ENCODE data around the gene D2HGDH.
"Not testable (repeated sequence)": the region's sequence is repeated elsewhere in the genome, so short reads cannot be mapped to it uniquely, and the experiment has no call there.

Gene D2HGDH

DNA sequence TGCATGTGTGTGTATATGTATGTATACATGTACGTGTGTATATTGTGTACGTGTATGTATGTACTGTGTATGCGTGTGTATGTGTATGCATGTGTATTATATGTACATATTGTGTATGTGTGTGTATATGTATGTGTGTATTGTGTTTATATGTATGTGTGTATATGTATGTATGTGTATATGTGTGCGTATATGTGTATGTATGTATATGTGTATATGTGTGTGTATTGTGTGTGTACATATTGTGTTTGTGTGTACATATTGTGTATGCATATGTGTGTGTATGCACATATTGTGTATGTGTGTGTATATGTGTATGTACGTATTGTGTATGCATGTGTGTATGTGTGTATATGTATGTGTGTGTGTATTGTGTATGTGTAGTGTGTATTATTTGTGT, 59.0 kb downstream of the D2HGDH start:
- DNase-seq (ENCODE audit: low read depth), result no peak

DNA sequence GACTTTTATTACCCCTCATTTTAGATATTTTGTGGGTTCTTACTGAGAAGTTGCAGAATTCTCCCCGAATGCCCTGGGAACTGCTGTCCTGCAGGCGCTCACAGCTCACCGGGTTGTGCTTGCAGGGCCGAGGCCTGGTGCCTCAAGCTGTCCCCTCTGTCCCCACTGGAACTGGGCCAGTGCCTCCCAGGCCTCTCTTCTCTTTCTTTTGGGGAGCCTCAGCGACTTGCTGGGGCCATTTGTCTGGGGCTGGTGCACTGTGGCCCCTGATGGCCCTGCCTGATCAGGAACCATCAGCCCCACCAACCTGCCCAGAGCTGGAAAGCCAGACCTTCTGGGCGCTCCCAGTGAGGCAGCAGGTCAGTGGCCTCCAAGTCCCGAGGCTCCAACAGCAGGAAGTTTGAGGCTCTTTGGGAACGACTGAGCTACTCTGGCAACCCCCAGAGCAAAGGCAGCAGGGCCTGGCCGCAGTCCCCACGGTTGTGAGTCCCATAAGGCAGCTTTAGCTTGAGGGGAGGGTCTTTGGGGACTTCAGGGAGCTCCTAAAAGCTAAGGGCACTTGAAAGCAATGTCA, 59.9 kb downstream of the D2HGDH start:
- no peak for DNase-seq (ENCODE audit: low read depth)

DNA sequence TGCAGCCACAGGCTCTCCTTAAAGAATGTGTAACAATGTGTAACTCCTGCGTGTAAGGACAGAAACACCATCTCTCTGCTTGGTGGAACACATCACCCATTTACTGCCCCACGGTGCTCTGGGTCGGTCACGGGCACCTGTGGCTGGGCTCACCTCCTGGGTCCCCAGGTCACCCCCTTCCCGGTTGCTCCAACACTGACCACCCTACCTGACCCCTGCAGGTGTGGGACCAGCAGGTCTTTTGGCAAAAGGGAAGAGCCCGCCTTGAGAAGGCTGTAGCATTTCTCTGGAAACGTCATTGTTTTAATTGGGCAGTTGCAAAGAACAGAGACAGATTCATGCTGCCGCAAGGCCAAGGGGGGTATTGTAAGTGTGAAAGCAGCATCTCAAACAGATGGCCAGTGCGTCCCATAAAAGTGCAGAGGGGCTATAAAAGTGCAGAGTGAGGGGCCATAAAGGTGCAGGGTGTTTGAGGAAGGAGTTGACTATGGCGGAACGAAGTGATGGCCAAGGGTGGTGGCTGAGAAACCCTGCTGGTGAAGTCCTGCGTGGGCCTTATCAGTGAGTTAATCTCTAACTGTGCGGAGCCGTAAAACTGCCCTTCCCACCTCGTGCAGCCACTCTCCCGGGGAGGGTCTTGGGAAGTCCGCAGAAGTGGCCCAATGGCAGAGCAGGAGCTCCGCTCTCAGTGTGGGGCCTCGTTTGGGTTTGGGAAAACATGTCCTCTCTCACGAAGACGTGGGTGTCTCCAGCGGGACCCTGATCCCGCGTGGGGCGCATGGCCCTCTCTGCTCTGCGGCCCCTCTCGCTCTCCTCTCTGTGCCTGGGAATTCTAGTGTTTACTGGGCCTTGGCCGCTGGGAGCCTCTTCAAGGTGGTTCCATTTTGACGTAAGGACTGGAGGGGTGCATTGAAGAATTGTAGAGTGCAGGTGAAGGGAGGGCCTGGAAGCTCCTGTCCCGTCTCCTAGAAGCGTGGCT, 60.9 kb downstream of the D2HGDH start:
- no peak for DNase-seq (ENCODE audit: low read depth)

DNA sequence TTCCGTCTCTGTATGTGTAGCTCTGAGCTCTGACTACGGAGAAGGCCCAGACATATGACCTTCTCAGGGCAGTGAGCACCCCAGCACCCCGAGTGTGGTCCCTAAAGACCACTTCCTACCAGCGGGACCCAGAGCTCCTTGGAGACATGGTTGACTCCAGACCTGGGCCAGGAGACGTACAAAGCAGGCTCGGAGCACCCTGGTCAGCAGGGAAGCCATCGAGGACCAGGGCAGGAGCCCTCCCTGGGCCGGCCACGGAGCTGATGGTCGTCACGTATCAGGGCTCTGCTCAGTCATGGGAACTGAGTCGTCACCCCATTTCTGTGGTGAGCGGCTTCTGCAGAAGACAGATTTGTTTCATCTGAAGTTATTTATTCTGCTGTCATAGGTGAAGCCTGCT, 61.8 kb downstream of the D2HGDH start:
- no peak for DNase-seq (ENCODE audit: low read depth)

DNA sequence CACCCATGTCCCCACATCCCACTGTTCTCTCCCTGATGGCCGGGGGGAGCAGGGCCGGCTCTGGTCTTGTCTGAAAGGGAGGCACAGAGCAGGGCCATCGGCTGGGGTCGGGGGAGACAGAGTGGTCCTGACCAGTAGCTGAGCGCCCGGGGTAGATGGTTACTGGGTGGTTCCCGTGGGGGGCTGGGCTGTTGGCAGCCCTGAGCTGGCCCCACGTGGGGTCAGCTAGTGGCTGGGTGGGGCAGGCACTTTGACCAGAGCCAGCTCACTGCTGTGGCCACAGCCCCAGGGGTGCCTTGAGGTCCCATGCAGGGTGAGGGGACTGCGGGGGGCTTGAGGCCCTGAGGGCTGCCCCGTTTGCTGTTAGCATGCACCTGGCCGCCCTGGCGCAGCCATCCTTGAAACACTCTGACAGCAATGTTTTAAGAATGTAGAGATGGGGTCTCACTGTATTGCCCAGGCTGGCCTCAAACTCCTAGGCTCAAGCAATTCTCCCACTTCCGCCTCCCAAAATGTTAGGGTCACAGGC, 62.2 kb downstream of the D2HGDH start:
- DNase-seq (ENCODE audit: low read depth), result no peak

DNA sequence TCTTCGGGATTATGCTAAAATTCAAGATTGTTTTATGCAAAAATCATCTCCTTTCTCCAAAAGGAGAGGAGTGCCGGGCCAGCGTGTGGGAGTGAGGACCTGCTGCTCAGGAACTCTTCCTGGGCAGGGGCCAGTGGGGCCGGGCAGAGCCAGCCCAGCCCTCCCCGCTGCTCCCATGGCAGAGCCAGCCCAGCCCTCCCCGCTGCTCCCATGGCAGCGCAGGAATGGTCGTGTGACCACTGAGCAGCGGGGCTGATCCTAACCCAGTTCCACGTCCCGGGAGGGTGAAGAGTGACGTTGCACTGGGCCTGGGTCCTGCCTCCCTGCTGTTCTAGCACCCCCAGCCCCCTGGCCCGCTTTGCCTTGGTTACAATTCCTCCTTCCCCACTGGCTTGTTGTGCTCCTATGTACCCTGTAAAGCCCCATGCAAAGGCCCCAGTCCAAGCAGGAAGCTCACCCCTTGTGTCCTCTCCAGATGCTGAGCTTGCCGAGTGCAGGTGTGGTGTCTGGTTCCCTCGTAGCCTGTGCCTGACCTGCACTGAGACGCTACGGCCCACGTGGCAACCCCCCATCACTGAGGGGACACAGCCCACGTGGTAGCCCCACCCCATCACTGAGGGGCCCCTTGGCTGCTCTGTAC, 63.1 kb downstream of the D2HGDH start:
- no peak for DNase-seq (ENCODE audit: low read depth)

DNA sequence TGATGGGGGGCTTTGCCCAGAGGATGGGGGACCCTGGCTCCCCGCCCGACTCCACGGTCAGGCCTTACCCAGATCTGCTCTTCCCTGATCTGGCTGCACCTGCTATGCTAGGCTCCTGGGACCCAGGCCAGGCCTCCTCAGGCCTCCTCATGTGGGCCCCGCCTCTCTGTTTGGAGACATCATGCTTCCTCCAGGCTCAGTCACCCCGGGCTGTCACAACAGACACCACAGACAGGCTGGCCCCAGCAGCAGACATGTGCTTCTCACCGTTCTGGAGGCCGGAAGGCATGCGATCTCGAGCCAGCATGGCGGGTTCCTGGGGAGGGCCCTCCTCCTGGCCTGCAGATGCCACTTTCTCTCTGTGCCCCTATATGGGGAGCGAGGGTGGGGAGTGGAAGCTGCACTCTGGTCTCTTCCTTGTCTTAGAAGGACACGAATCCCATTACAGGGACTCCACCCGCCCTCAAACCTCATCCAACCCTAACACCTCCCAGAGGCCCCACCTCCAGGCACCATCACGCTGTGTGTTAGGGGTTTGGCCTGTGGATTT, 63.7 kb downstream of the D2HGDH start:
- DNase-seq (ENCODE audit: low read depth), result no peak

DNA sequence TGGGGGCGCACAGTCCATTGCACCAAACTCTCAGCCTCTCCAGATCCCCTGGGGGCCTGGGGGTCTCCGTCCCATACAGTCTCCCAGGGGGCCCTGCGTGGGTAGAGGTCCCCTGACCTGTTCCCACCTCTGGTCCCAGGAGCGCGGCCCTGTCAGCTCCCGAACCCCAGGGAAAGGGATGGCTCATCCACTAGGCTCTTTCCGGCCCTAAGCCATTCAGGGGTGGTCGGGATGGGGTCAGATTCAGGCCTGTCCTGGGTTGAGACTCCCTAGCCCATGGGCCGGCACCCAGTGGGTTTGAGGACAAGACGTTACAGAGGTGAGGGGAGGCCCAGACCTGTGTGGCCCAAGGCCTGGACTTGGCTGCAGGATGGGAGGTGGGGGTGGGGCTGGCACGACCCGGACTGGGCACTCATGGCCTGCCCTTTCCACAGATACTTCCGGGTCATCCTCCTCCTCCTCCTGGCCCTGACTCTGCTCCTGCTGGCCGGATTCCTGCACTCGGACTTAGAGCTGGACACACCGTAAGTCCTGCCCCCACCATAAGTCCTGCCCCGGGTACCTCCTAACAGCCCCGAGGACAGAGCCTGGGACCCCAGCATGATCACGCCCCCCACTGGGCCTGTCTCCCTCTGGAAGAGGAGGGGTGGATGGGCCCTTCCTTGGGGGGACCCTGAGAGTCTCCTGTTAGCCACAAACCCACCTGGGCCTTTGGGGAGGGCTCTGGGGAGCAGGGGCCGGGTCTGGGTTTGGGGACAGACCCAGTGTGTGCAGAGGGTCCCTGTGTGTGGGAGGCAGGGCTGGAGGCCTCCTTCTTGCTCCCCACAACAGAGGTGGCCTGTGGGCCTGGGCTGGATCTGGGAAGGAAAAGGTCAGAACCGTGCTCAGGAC, 64.4 kb downstream of the D2HGDH start:
- no peak for DNase-seq (ENCODE audit: low read depth)

DNA sequence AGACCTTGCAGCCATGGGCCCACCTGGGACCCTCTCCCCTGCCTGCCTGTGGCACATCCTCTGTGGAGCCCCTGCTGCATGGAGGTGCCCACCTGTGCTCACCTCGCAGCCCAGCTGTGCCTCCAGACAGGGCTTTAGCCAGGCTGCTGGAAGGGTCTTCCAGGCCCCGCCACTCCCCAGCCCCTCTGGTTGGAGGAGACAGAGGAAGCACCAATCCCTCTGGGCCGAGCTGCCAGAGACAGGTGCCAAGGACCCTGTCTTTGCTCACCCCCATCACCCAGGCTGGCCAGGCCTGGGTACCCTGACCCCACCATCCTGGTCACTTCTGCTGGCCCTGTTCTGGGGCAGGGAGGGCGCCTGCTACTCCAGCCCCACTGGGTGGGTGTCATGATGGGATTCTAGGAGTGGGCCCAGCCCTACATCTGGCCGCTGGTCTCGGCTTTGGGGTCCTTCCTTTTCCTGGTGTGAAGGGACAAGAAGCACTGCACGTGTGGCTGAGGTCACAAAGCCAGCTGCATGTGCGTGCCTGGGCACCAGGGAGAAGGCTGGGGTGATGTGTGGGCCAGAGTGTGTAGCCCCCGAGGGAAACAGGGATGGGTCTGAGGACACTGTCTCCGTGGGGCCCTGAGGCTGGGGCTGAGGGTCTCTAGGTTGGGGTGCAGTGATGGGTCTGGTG, 65.2 kb downstream of the D2HGDH start:
- no peak for DNase-seq (ENCODE audit: low read depth)

DNA sequence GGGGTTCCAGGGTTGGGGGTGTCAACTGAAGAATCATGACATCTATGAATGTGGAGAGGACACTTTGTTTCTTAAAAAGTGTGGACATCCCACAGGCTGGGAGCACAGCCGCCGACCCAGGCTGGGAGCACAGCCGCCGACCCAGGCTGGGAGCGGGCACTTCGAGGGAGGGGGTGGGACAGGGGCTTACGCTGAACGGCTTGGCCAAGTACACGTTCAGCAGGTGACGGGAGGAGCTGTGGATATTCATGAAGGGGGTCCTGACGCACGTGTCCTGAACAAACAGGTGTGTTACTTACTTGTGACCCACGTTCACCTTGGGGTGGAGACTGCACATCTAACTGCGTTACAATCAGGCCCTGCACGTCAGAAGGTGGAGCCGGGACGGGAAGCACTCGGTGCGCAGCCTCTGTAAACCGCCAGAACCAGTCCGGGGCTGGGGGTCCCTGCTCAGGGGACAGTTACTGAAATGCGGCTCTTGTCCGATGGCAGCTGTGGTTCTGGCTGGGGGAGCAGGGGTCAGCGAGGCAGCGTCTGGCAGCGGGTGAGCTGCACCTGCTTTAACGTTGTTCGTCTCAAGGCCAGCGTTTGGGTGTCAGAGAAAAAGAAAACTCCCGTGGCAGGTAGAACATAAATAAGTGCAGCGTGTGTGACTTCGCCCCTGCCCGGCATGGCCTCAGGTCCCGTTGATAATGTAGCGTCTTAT, 65.9 kb downstream of the D2HGDH start:
- not testable (repeated sequence) for DNase-seq (ENCODE audit: low read depth)

DNA sequence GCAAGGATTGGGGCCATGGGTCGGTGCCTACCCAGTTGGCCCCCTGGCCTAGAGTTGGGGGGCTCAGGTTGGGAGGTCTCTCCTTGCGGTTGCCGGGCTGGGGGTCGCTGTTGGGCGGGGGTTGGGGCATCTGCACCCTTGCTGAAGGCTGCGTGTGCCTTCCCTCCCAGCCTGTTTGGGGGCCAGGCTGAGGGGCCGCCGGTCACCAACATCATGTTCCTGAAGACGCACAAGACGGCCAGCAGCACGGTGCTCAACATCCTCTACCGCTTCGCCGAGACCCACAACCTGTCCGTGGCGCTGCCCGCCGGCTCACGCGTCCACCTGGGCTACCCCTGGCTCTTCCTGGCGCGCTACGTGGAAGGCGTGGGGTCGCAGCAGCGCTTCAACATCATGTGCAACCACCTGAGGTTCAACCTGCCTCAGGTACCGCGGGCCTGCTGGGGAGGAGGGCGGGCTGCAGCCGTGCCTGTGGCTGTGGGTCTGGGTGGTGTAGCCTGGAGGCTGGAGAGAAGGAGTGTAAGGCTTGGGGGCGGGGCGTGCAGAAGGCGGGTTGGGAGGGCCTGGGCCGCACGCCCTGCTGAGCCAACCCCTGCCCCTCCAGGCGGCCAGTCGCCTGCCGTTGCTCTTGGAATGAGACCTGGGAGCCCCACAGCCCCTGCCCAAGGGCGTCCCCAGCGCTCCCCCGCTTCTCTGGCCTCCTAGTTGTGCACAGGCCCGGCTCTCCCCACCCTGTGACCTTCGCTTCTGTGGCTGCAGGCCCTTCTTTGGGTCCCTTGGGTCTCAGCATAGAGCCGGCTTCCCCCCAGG, 67.4 kb downstream of the D2HGDH start:
- no peak for DNase-seq (ENCODE audit: low read depth)

DNA sequence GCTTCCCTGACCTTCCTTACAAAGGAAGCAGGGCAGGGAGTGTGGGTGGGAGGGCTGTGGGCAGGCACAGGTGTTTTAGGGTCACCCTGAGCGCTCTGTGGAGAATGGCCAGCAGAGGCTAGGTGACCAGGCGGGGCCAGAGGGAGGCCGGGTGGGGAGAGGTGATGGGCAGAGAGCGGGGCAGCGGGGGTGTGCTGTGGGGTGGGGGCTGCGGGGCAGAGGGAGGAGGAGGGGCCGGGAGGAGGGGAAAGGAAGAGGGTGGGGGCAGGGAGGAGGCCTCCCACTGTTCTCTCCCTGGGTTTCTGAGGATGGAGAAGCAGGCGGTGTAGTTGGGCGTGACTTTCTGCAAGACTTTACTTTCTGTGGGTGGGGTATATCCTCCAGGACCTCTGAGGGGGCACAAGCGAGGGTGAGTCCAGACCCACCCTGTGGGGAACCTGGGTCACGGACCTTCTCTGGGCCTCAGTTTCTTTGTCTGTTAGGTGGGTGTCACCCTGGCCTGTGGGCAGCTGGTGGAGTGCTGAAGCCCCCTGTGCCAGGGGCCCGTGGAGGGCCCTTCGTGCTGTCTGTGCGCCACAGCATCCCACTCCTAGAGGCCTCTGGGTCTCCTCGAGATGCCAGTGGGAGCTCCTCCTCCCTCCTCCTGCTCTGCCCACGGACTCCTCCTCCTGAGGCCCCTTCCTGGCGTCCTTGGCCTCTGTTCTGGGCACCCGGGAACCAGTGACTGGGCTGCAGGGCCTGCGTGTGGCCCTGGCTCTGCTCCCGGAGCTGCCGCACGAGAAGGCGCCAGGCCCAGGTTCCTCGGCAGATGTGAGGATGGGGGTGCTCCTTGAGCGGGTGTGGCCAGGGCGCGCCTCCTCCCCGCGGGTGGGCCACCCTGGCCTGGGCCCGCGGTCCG, 68.2 kb downstream of the D2HGDH start:
- DNase-seq (ENCODE audit: low read depth), result no peak

DNA sequence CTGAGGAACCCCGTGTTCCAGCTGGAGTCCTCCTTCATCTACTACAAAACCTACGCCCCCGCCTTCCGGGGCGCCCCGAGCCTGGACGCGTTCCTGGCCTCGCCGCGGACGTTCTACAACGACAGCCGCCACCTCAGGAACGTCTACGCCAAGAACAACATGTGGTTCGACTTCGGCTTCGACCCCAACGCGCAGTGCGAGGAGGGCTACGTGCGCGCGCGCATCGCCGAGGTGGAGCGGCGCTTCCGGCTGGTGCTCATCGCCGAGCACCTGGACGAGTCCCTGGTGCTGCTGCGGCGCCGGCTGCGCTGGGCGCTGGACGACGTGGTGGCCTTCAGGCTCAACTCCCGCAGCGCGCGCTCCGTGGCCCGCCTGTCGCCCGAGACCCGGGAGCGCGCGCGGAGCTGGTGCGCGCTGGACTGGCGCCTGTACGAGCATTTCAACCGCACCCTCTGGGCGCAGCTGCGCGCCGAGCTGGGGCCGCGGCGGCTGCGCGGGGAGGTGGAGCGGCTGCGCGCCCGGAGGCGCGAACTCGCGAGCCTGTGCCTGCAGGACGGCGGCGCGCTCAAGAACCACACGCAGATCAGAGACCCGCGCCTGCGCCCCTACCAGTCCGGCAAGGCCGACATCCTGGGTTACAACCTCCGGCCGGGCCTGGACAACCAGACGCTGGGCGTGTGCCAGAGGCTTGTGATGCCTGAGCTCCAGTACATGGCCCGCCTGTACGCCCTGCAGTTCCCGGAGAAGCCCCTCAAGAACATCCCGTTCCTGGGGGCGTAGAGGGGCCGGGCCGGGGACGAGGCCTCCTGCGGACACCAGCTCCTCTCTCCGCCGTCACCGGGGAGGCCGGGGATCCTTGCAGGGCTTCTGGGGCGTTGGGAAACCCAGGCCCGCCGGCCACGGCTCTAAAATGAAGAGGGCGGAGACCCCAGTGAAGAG, 69.2 kb downstream of the D2HGDH start:
- DNase-seq (ENCODE audit: low read depth), result no peak

DNA sequence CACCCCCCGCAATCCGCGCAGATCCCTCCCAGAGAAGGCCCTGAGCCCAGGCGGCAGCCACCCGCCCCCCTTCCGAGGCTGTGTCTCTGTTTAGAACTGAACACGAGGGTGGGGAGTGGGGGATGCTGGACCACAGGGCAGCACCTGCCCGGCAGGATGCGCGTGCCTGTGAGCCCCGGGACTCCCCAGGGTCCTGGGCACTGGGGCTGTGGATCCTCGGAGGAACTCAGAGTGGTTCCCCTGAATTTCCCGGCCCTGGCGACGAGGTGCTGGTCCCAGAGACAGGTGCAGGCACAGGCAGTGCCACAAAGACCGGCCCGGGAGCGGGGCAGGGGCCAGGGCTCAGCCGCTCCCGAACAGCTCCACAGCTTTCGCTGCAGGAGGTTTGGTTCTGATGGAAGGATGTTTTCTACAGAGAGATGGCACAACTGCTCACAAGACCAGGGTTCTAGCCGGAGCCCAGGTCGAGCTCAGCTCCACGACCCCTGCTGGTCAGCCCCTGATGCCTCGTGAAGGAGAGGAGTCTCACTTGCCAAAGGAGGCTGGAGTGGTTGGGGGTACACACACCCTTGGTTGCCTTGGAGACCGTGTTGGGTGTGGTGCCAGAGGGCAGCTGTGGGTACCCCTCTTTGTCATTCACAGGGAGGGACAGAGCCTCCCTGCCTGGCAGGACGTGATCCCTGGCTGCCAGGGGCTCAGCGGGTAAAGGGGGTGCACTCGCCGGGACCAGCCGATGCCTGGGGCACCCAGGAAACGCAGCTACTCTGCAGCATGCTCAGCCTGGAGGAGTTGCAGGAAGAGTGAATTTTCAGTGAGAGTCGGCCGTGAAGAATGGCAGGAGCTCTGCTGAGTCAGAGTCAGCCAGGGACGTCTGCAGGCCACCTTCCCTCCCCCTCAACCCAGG, 70.1 kb downstream of the D2HGDH start:
- DNase-seq (ENCODE audit: low read depth), result no peak

DNA sequence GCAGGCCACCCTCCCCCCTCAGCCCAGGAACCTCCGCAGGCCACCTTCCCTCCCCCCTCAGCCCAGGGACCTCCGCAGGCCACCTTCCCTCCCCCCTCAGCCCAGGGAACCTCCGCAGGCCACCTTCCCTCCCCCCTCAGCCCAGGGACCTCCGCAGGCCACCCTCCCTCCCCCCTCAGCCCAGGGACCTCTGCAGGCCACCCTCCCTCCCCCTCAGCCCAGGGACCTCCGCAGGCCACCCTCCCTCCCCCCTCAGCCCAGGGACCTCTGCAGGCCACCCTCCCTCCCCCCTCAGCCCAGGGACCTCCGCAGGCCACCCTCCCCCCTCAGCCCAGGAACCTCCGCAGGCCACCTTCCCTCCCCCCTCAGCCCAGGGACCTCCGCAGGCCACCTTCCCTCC, 71.8 kb downstream of the D2HGDH start:
- DNase-seq (ENCODE audit: low read depth), result not testable (repeated sequence)
